C4-2B (cell line): Measurements from ENCODE around the gene ADAMTS3.

Experiments used
- H3K27ac ChIP-seq: fragments of 450-650 bp; 2 replicates; pipeline ENCODE4 v1.5.1; 2017
- ZFX ChIP-seq: fragments of 450-650 bp; IDR thresholded peaks from 2 replicates; pipeline ENCODE4 v1.6.1; 2017
- TF ChIP-seq, protein P1 (sequence below): fragments of 450-650 bp; conservative IDR thresholded peaks from 2 replicates; pipeline ENCODE4 v1.5.1; 2017; ENCODE audit warnings: mild to moderate bottlenecking

ADAMTS3 gene

DNA sequence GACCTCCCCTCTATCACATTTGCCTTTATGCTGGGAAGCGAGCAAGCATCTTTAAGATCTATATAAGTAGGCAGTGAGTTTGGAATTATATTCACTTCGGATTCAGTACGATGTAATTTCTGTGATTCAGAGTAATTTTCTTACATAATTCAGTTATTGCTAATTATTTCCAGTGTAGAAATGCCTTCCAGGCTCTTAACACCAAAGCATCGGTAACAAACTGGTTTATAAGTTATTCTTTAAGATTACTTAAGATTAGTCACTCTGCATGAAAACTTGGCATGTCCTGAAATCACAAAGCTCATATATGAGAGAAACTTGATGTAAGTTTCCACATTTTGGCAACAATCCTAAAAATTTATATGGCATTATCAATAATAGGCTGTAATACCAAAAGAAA is 120.8 kb downstream of the ADAMTS3 start:
- no peak overlapping the region for H3K27ac ChIP-seq
- TF ChIP-seq, protein P1, sequence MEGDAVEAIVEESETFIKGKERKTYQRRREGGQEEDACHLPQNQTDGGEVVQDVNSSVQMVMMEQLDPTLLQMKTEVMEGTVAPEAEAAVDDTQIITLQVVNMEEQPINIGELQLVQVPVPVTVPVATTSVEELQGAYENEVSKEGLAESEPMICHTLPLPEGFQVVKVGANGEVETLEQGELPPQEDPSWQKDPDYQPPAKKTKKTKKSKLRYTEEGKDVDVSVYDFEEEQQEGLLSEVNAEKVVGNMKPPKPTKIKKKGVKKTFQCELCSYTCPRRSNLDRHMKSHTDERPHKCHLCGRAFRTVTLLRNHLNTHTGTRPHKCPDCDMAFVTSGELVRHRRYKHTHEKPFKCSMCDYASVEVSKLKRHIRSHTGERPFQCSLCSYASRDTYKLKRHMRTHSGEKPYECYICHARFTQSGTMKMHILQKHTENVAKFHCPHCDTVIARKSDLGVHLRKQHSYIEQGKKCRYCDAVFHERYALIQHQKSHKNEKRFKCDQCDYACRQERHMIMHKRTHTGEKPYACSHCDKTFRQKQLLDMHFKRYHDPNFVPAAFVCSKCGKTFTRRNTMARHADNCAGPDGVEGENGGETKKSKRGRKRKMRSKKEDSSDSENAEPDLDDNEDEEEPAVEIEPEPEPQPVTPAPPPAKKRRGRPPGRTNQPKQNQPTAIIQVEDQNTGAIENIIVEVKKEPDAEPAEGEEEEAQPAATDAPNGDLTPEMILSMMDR: no peak
- no peak for TF ChIP-seq ZFX

DNA sequence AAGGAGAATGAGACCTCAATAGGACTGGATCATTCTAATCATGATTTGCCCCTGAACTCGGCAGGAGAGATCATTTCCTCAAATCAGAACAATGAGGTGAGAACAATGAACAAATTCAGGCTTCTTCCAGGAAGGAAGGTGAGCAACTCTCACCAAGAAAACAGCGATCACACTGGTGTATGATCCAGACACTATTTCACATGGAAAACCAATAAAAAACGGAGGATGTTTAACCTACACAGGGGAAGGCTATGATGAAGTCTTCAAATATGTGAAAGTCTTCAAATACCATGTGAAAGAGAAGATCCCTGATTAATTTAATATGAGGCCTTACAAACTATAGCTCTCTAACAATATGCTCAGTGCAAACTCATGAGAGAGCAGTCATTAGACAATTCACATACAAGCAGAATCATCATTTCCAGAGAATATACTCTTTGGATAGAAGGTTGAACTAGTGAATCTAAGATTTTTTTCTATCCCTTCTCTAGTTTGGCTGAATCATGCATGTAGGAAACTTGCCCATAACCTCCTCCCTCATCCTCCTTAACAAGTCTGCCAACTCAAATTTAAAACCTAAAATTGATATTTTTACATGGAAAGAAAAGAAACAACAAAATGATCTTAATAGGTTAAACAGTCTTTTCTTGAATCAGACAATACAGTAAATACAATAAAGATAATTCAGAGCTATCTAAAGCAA is 122.5 kb downstream of the ADAMTS3 start:
- no peak for TF ChIP-seq ZFX
- TF ChIP-seq, protein P1: no peak
- H3K27ac ChIP-seq: no peak overlapping the region

DNA sequence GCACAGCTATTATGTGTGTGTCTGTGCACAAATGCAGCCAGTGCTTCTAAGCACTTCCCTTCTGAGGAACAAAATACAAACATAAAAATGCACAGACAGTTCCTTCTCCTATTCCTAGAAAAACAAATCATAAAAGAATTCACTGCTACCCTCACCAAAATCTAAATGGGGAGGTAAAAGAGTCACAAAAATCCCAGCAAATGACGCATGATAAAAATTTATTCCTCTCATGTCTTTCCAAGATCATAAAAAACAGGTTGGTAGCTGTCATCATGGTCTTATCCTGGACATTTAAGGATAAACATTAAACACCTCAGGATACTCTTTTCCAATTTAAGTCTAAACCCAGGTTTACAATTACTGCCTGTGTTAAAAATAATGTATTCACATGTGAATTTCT is 124.9 kb downstream of the ADAMTS3 start:
- H3K27ac ChIP-seq: no peak overlapping the region
- no peak for TF ChIP-seq ZFX
- TF ChIP-seq, protein P1: no peak

DNA sequence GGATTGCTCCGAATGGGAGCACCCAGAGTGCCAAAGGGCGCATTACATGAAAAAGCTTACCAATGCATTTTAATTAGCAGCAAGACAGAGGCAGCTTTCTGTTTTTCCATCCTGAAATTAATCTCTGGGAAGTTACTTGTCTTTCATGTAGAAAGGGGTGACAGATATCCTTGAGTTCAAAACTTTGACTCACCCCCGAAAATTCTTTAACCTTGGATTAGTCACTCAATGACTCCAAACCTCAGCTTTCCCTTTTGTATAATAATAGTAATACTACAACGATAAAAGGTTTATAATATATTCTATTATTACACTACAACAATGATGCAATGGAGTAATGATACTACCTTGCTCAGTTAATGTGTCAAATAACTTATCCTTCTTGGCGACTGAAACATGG is 126.3 kb downstream of the ADAMTS3 start:
- H3K27ac ChIP-seq: no peak overlapping the region
- no peak for TF ChIP-seq ZFX
- TF ChIP-seq, protein P1: no peak

DNA sequence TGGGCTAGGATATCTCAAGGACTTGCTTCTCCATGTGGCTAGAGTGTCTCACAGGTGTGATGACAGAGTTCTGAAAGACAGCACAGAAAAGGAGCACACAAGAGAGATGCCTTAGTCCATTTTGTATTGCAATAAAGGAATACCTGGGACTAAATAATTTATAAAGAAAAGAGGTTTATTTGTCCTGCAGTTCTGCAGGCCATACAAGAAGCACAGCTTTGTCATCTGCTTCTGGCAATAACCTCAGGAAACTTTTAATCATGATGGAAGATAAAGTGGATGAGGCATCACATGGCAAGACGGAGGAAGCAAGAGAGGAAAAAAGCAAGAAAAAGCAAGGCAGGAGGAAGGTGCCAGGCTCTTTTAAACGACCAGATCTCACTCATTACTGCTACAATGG is 126.9 kb downstream of the ADAMTS3 start:
- TF ChIP-seq, protein P1: no peak
- no peak for TF ChIP-seq ZFX
- H3K27ac ChIP-seq: no peak overlapping the region

DNA sequence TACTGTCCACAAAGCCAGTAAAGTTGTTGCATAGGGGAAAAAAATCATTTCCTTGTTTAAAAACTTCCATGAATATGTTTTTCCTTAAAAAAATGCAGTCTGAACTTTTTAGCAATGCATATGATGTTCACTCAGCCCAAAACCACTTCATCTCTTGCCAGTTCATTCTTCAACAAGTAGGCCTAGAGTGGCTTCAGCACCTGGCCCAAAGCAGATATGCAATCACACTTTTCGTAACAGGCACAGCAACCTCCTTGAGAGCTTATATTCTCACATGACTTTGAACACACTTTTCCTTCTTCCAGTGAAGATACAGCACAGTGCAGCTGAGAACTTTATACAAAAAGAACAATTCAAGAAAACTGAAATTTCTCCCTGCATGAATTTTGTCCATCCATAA is 128.6 kb downstream of the ADAMTS3 start:
- no peak overlapping the region for H3K27ac ChIP-seq
- no peak for TF ChIP-seq ZFX
- TF ChIP-seq, protein P1: no peak

DNA sequence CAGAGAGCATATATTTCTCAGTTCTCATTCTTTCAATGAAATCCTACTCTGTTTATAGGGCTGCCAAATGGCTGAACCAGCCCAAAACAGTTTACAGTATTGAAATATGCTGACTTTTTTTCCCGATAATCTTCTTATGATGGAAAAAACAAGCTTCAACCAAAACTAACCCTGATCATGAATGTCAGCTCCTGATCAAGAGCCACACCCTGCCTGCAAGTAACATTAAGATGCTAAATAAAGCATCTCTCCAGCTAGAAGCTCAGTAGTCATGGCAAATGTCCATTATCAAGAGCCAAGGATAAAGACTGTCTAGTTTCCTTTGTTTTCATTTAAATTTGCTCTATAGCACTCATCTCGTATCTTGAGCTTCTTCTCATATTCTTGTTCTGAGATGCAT is 136.0 kb downstream of the ADAMTS3 start:
- TF ChIP-seq, protein P1: no peak
- TF ChIP-seq ZFX: no peak

More for the DNA sequence above, 136.0 kb downstream of the ADAMTS3 start:
- no peak overlapping the region for H3K27ac ChIP-seq
